HCEC 1CT (cell line): Measurements from ENCODE around the gene GRPEL1.

Experiments
- DNase-seq: peaks from one replicate; pipeline ENCODE4 v3.0.0-alpha.2; 2017

The GRPEL1 gene

DNA sequence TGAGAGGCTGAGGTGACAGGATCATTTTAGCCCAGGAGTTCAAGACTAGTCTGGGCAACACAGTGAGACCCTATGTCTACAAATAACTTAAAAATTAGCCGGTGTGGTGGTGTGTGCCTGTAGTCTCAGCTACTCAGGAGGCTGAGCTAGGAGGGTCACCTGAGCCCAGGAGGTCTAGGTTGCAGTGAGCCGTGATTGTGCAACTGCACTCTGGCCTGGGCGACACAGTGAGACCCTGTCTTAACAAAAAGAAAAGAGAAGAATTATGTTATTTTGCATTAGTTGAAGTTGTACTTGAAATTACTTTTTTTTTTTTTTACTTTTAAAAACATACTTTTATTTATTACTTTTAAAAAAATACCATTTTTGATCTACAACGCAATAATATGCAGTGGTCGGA, 46.5 kb downstream of the GRPEL1 start:
- DNase-seq, result no peak

DNA sequence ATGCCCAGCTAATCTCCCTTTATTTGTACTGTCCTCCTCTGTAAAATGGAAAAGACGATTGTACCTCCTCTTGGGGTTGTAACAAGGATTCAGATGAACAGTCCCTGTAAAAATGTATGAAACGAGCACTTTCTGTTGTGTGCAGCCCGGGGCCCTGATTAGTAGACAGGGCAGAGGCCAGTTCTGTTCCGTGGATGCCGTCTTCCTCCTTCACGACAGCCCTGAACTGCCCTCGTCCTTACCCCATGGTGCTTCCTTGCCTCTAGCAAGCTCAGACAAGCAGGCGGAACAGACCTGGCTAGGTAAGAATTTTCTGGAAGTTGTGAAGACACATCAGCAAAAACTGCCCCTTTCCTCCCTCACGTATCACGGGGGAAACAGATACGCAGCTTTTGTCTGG, 47.0 kb downstream of the GRPEL1 start:
- DNase-seq, result no peak

DNA sequence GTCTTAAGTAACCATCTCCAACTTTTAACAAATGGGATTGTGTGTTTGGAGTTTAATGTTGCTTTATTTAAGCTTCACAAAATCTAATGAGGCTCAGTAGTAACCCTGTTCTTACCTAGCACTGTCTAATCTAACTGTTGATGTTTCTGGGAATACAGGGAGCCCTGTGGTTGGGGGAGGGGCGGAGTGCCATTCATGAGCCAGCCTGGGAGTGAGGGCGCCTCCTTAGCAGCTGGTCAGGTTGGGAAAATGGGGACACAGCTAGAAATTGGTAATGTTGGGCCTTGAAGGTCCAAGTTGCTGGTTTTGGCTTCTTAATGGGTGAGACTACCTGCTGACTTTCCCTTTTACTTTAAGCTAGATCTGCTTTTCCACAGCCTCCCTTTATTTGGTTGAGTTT, 47.6 kb downstream of the GRPEL1 start:
- DNase-seq, result no peak

GRCh38 chr4:7019367-7019766, 48.5 kb downstream of the GRPEL1 start:
- no peak for DNase-seq

- DNase-seq, result no peak
These were observed 49.6 kb downstream of the GRPEL1 start for GRCh38 chr4:7018281-7018680.

GRCh38 chr4:7017446-7018048, 50.3 kb downstream of the GRPEL1 start:
- no peak for DNase-seq

DNA sequence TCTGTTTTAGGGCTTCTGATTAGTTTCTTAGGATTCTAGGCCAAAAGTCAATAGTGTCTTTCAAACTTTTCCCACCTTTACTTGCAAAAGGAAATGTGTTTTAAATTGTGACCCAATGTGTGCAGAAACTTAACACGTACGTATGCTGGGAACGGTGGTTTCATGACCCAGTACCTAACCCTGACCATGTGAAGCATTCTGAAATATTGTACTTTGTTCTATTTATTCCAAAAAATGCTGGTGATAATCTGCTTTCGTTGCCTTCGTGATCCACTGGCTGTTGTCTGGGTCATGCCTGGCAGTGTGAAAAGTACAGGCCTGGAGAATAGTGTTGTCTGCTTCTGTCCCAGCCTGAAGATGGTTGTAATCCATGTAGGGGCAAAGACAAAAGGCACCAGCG, 51.4 kb downstream of the GRPEL1 start:
- DNase-seq, result no peak

DNA sequence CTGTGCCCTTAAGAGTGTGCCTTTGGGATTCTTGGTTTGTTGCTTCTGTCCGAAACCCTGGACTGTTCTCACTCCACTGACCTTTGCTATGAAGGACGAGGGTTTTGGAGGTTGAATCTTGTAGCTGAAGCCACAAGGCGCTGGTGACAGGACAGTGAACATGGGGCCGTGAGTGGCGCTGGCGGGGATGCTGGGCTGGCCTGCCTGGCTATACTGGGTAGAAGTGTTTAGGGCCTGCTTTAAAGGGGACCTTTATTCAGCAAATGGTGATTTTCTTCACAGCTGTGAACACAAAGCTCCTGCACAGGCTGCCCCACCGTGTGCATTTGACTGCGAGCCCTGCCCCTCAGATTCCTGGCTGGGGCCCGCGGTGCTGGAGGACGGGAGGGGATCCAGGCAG, 51.8 kb downstream of the GRPEL1 start:
- no peak for DNase-seq

DNA sequence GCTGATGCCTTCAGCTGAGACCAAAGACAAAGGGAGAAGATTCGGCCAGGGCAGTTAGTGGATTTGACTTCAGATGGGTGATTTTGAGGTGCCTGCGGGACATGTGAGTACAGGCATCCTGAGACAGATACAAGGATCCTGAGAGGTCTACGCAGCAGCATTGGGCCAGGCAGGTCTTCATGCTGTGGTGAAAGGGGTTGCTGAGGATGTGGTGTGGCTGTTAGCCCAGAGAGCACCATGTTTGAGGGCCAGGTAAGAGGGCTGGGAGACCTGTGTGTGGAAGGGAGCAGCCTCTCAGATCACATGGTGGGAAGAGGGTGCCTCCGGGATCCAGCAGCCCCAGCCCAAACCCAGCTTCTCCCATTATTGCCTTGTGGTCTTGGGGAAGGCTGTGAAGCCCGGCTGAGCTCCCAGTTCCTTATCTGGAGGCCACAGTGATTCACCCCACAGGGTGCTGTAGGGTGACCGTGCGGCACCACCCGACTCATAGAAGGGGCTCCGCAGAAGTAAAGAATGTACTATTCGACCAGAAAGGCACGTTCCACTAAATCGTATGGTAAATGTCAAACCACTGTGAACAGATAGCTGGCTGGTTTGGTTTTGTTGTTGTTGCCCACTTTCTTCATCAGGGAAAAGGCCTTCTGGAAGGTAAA, 52.4 kb downstream of the GRPEL1 start:
- no peak for DNase-seq

- no peak for DNase-seq
These were observed 53.0 kb downstream of the GRPEL1 start for GRCh38 chr4:7014815-7015214.

DNA sequence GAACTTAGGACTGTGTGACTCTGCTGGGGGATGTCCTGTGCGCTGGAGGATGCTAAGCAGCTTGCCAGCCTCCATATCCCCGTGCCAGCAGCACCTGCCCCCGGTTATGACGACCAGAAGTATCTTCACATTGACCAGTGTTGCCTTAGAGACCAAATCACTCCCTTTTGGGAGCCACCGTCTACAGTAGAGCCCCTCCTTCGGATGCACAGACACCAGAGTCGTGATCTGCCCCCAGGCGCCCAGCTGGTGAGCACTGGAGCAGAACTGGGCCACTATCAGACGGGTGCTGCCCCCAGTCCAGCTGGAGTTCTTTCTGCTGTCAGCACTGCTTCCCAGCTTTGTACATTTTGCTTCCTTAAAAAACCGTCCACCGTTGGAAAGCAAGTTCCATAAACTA, 54.7 kb downstream of the GRPEL1 start:
- no peak for DNase-seq

DNA sequence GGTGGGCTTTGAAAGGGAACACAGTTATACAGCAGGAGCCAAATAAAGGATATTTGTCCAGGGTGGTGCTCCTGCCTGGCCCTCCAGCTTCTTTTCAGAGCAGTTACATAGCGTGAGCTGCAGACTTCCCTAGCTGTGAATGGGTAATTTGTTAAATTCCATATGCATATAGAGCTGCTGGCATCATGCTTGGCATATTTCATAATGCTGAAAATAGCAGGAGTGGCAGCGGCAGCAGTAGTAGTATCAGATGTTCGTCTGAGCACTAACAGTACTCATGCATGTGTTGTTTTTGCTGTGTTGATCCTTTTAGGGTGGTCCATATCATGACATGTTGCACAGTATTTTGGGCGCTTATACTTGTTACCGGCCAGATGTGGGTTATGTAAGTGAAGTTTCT, 58.3 kb downstream of the GRPEL1 start:
- DNase-seq, result no peak
